RWPE1 (cell line): ENCODE measurements around the gene CCNQ.

Source experiments
- CTCF ChIA-PET: fragments of 350-600 bp; sonication (Branson Sonifier 250); formaldehyde crosslinking; extraction: SDS; loops from one replicate; lab custom pipeline; 2021; lab: Yijun Ruan, JAX
- POLR2A ChIA-PET: fragments of 400-600 bp; formaldehyde crosslinking; extraction: SDS; loops from one replicate; lab custom pipeline; 2020; ENCODE audit warnings: antibody characterized with exemption; ENCODE audit not compliant: low non-redundant PET; lab: Yijun Ruan, JAX
- DNase-seq: peaks from one replicate; pipeline ENCODE4 v3.0.0; 2012; ENCODE audit warnings: low spot score
- H3K27ac ChIP-seq: fragments of 450-650 bp; 2 replicates; pipeline ENCODE4 v1.5.1; 2017
- CTCF ChIP-seq: fragments of 450-650 bp; conservative IDR thresholded peaks from 2 replicates; pipeline ENCODE4 v1.5.1; 2017; ENCODE audit warnings: low read depth, mild to moderate bottlenecking

CCNQ gene

GRCh38 chrX:153587342-153587741 lies 11.6 kb downstream of the CCNQ start:
- no peak overlapping the region for H3K27ac ChIP-seq
- DNase-seq: no peak
- no peak for TF ChIP-seq CTCF
- ChIA-PET CTCF (no interaction called here), POLR2A (no interaction called here)

GRCh38 chrX:153585827-153586226 lies 13.1 kb downstream of the CCNQ start:
- no peak for TF ChIP-seq CTCF
- no peak for DNase-seq
- H3K27ac ChIP-seq: no peak overlapping the region
- ChIA-PET POLR2A (no interaction called here), CTCF (no interaction called here)

GRCh38 chrX:153583433-153583832 lies 15.5 kb downstream of the CCNQ start:
- TF ChIP-seq CTCF: no peak
- ChIA-PET CTCF (interaction anchor here (0.6 kb wide), 1 partner anchor 15 kb away, joined by 3 read pairs; no protein-coding TSS in a partner anchor), POLR2A (no interaction called here)
- DNase-seq: no peak
- no peak overlapping the region for H3K27ac ChIP-seq

DNA sequence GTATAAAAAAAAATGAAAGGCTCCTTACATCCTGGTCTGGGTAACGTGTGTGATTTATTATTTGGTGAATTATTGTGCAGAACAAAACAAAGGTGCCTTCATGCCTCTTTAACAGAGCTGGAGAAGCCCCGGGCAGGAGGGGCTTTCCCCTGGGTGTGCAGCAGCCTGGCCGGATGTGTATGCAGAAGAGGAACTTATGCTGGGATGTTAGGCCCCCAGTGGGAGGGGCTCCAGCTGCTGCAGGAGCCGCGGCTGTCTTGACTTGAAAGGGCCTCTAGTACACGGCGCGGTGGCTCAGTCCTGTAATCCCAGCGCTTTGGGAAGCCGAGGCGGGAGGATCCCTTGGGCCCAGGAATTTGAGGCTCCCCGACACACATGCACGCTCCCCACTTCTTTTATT lies 16.0 kb downstream of the CCNQ start:
- ChIA-PET CTCF (no interaction called here), POLR2A (no interaction called here)
- TF ChIP-seq CTCF: no peak
- DNase-seq: no peak
- no peak overlapping the region for H3K27ac ChIP-seq

DNA sequence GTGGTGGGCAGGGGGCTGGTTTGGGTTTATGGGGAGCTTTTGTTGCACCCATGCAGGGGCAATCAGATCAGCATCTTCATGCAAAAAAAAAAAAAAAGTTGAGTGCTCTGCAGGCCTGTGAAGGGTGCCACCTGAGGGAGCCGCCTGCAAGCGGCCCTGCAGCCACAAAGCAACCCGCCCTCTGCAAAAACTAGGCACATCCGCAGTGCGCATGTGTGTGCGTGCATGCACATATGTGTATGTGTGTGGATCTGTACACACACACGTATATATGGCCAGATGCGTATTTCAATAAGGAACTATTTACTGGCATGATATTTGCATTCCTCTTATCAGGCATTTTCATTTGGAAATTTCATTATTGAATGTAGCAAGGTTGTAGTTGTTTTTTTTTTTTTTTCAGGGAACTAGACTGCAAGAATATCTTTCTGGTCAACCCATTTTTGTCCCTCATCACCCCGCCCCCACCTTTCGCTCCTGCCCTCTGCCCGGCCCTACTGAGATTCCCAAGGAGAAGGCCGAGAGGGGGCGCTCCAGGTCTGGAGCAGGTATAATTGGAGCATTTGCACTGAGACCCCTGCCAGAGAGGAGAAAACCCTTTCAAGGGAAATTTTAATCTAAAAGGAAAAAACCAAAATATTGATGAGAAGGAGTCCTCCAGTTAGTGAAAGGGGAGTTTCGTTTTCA lies 18.1 kb downstream of the CCNQ start:
- TF ChIP-seq CTCF: no peak
- DNase-seq: no peak
- ChIA-PET POLR2A (no interaction called here), CTCF (interaction anchor here (0.6 to 1.0 kb wide), 4 partner anchors 9 to 132 kb away, joined by 3 to 5 read pairs (median 3); no protein-coding TSS in a partner anchor)
- H3K27ac ChIP-seq: no peak overlapping the region

GRCh38 chrX:153578889-153579288 lies 20.1 kb downstream of the CCNQ start:
- POLR2A ChIA-PET: no interaction called here
- DNase-seq: no peak
- no peak for TF ChIP-seq CTCF
- no peak overlapping the region for H3K27ac ChIP-seq
- CTCF ChIA-PET: interaction anchor here (0.5 kb wide), 1 partner anchor 935 kb away, joined by 3 read pairs; no protein-coding TSS in a partner anchor
